Keratinocyte (primary cell): Measurements from ENCODE around the gene SCRN2. TPM values are rescaled to one million over a fixed set of nuclear protein-coding genes. Genes with fewer than 3 reads are reported as not detected.

Experiments used
- DNase-seq: peaks from one replicate; pipeline ENCODE4 v3.0.0-alpha.2; 2011; ENCODE audit warnings: low read depth, missing footprints, low spot score
- FAIRE-seq: peaks from 2 replicates; lab custom pipeline; 2011; peaks lifted over from hg19 to GRCh38; lab: Jason Lieb, UNC
- H2AFZ ChIP-seq: 2 replicates; pipeline ENCODE4 v1.6.0; 2012; ENCODE audit warnings: low read length, control low read depth, inconsistent platforms; ENCODE audit not compliant: control insufficient read depth
- H3K27ac ChIP-seq: 2 replicates; pipeline ENCODE4 v1.5.1; 2011; ENCODE audit warnings: low read length; ENCODE audit not compliant: control insufficient read depth, insufficient read depth
- H3K27me3 ChIP-seq: 3 replicates; pipeline ENCODE4 v1.6.0; 2011; ENCODE audit warnings: low read length; ENCODE audit not compliant: control insufficient read depth, insufficient read depth; ENCODE audit errors: extremely low read depth
- H3K36me3 ChIP-seq, 2 experiments: 2 replicates in 1 of 2; 3 replicates in 1 of 2; pipeline ENCODE4 v1.5.1; 2011; ENCODE audit warnings: low read length in 2 of 2, mild to moderate bottlenecking in 1 of 2; ENCODE audit not compliant: control insufficient read depth in 2 of 2, insufficient read depth in 2 of 2; ENCODE audit errors: extremely low read depth in 1 of 2
- H3K4me1 ChIP-seq: 3 replicates; pipeline ENCODE4 v1.5.1; 2011; ENCODE audit warnings: low read length; ENCODE audit not compliant: control insufficient read depth, insufficient read depth; ENCODE audit errors: extremely low read depth
- H3K4me2 ChIP-seq: 3 replicates; pipeline ENCODE4 v1.6.0; 2011; ENCODE audit warnings: low read depth, low read length; ENCODE audit not compliant: control insufficient read depth, insufficient read depth; ENCODE audit errors: extremely low read depth
- H3K4me3 ChIP-seq, 3 experiments: fragments of 200-600 bp in 1 of 3; sonication (generic) in 1 of 3; 2 replicates in 2 of 3; 3 replicates in 1 of 3; pipeline ENCODE4 v1.5.1; 2011 to 2016; ENCODE audit warnings: low read length in 3 of 3, mild to moderate bottlenecking in 3 of 3, control low read depth in 2 of 3, inconsistent platforms in 1 of 3, low read depth in 1 of 3, mixed read lengths in 1 of 3, mixed run types in 1 of 3, moderate library complexity in 1 of 3; ENCODE audit not compliant: control insufficient read depth in 2 of 3, insufficient read depth in 2 of 3; ENCODE audit errors: extremely low read depth in 1 of 3
- H3K79me2 ChIP-seq: 2 replicates; pipeline ENCODE4 v1.6.0; 2012; ENCODE audit warnings: low read length; ENCODE audit not compliant: control insufficient read depth, insufficient read depth
- H3K9ac ChIP-seq: 3 replicates; pipeline ENCODE4 v1.6.0; 2011; ENCODE audit warnings: low read length; ENCODE audit not compliant: control insufficient read depth, insufficient read depth; ENCODE audit errors: extremely low read depth
- H3K9me1 ChIP-seq: 3 replicates; pipeline ENCODE4 v1.6.0; 2011; ENCODE audit warnings: low read length; ENCODE audit not compliant: control insufficient read depth, insufficient read depth; ENCODE audit errors: extremely low read depth
- H3K9me3 ChIP-seq: 2 replicates; pipeline ENCODE4 v1.5.1; 2012; ENCODE audit warnings: low read depth, low read length; ENCODE audit not compliant: control insufficient read depth
- H4K20me1 ChIP-seq: 3 replicates; pipeline ENCODE4 v1.6.0; 2011; ENCODE audit warnings: low read length; ENCODE audit not compliant: control insufficient read depth, insufficient read depth; ENCODE audit errors: extremely low read depth
- EZH2 ChIP-seq: IDR thresholded peaks from one replicate; pipeline ENCODE4 v1.6.1; 2012; ENCODE audit warnings: inconsistent platforms, mild to moderate bottlenecking, low read length, moderate library complexity
- dilution Hi-C: fragments of 300-500 bp; cut with MboI; formaldehyde crosslinking; loops from one replicate; pipeline ENCODE4 v1.7.0; 2020; ENCODE audit warnings: low sequenced_read_pairs; ENCODE audit not compliant: extremely low pct_ligation_motif_present
- polyA plus RNA-seq, 5 experiments: library from polyadenylated mRNA; depleted of rRNA in 3 of 5; stranded (reverse) in 3 of 5; stranded (forward) in 1 of 5; unstranded in 1 of 5; fragments of >200 nt; gene quantifications; 1 replicate in 1 of 5; 2 replicates in 3 of 5; 3 replicates in 1 of 5; pipeline versions ENCODE4 v1.2.1 to v1.2.3, GENCODE V29; 2011 to 2012; ENCODE audit warnings: missing spikeins in 2 of 5, low read depth in 1 of 5, low replicate concordance in 1 of 5
- TF ChIP-seq, protein P1 (sequence below), 3 experiments: IDR thresholded peaks in 1 of 3; conservative IDR thresholded peaks in 1 of 3; optimal IDR thresholded peaks in 1 of 3; 2 replicates in 2 of 3; 3 replicates in 1 of 3; pipeline versions ENCODE3 to v1.5.1; 2011; ENCODE audit warnings: low read length in 3 of 3, mild to moderate bottlenecking in 3 of 3, moderate library complexity in 2 of 3, control low read depth in 1 of 3, inconsistent platforms in 1 of 3; ENCODE audit not compliant: insufficient read depth in 2 of 3; ENCODE audit errors: extremely low read depth in 1 of 3

Gene SCRN2
- polyA plus RNA-seq, 1 donor (not counting 4 experiments of a cell fraction or from before 2014, with no cell fraction given): 17.1 TPM

GRCh38 chr17:47803751-47804150 lies 37.3 kb downstream of the SCRN2 start:
- TF ChIP-seq EZH2: no peak
- TF ChIP-seq, protein P1, sequence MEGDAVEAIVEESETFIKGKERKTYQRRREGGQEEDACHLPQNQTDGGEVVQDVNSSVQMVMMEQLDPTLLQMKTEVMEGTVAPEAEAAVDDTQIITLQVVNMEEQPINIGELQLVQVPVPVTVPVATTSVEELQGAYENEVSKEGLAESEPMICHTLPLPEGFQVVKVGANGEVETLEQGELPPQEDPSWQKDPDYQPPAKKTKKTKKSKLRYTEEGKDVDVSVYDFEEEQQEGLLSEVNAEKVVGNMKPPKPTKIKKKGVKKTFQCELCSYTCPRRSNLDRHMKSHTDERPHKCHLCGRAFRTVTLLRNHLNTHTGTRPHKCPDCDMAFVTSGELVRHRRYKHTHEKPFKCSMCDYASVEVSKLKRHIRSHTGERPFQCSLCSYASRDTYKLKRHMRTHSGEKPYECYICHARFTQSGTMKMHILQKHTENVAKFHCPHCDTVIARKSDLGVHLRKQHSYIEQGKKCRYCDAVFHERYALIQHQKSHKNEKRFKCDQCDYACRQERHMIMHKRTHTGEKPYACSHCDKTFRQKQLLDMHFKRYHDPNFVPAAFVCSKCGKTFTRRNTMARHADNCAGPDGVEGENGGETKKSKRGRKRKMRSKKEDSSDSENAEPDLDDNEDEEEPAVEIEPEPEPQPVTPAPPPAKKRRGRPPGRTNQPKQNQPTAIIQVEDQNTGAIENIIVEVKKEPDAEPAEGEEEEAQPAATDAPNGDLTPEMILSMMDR (optimal IDR thresholded peaks at IDR 0.05 in 1 of 3, IDR thresholded peaks at IDR 0.05 in 1 of 3, conservative IDR thresholded peaks at IDR 0.05 in 1 of 3; ENCODE audit: extremely low read depth in 1 of 3, insufficient read depth in 2 of 3, low read length in 3 of 3): no peak
- H3K9me3 ChIP-seq: no peaks in the 10 kb centered on the region
- H2AFZ ChIP-seq: no peak overlapping the region
- H3K9ac ChIP-seq: no peak overlapping the region
- DNase-seq (no peak), FAIRE-seq (no peak)
- no peaks in the 10 kb centered on the region for H3K9me1 ChIP-seq
- no peak overlapping the region for H3K4me3 ChIP-seq
- no peak overlapping the region for H3K4me2 ChIP-seq
- no peaks in the 10 kb centered on the region for H3K79me2 ChIP-seq
- H3K4me1 ChIP-seq: no peaks in the 10 kb centered on the region
- no peak overlapping the region for H3K27ac ChIP-seq
- dilution Hi-C loops: no loop called here
- H4K20me1 ChIP-seq: no peaks in the 10 kb centered on the region
- no peaks in the 10 kb centered on the region for H3K27me3 ChIP-seq
- peaks cover 0 to 4% of the 10 kb centered on the region in 2 experiments for H3K36me3 ChIP-seq

GRCh38 chr17:47803201-47803600 lies 37.9 kb downstream of the SCRN2 start:
- no peak for FAIRE-seq
- TF ChIP-seq, protein P1 (optimal IDR thresholded peaks at IDR 0.05 in 1 of 3, IDR thresholded peaks at IDR 0.05 in 1 of 3, conservative IDR thresholded peaks at IDR 0.05 in 1 of 3; ENCODE audit: extremely low read depth in 1 of 3, insufficient read depth in 2 of 3, low read length in 3 of 3): no peak
- no peak for TF ChIP-seq EZH2
- no peaks in the 10 kb centered on the region for H3K27me3 ChIP-seq
- H3K4me3 ChIP-seq: no peak overlapping the region
- no peak for DNase-seq
- H3K36me3 ChIP-seq: peaks cover 0 to 4% of the 10 kb centered on the region in 2 experiments
- H4K20me1 ChIP-seq: no peaks in the 10 kb centered on the region
- dilution Hi-C loops: no loop called here
- no peak overlapping the region for H3K9ac ChIP-seq
- H3K4me1 ChIP-seq: no peaks in the 10 kb centered on the region
- H3K9me1 ChIP-seq: no peaks in the 10 kb centered on the region
- no peak overlapping the region for H3K4me2 ChIP-seq
- H3K79me2 ChIP-seq: no peaks in the 10 kb centered on the region
- H2AFZ ChIP-seq: no peak overlapping the region
- H3K27ac ChIP-seq: no peak overlapping the region
- H3K9me3 ChIP-seq: no peaks in the 10 kb centered on the region
